DLD1 (cell line): Measurements from ENCODE around the gene ZC3H8.

Source experiments
- in situ Hi-C: cut with HindIII; loops from 2 replicates; pipeline ENCODE4 v1.10.0; 2017; ENCODE audit warnings: low sequenced_read_pairs

Gene ZC3H8

GRCh38 chr2:112166806-112167499, 87.9 kb downstream of the ZC3H8 start:
- in situ Hi-C loops = no loop called here

- in situ Hi-C loops = no loop called here
These were observed 89.5 kb downstream of the ZC3H8 start for GRCh38 chr2:112165296-112165695.

DNA sequence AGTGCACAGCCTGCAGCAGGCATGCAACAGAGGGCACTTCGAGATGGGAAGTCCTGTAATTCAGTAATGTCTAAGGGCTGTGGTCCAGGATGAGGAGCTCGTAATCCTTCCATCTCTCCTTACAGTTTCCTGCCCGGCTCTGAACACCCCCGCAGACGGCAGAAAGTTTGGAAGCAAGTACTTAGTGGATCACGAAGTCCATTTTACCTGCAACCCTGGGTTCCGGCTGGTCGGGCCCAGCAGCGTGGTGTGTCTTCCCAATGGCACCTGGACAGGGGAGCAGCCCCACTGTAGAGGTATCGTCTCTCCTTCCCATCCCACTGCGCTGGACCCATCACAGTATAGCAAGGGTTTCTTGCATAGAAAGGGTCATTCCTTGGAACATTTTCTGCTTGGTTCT, 90.0 kb downstream of the ZC3H8 start:
- in situ Hi-C loops = no loop called here

GRCh38 chr2:112163541-112163981, 91.3 kb downstream of the ZC3H8 start:
- in situ Hi-C loops = no loop called here

DNA sequence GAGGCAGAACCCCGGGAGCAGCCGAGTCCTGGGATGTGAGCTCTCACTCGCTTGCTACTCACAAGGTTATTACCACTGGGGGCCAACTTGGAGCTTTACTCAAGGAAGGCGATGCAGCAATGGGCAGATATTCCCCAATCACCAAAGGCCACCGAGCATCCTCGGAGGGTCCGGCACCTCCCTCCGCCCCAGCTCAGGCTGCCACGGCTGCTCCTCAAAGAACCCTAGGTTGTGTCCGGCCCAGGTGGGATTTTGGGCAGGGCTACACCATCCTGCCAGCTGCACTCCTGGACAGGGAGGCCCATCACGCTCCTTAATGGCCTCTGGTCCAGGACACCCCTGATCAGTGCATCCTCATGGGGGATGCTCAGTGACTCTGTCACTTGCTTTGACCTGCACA, 91.9 kb downstream of the ZC3H8 start:
- in situ Hi-C loops = no loop called here

GRCh38 chr2:112162341-112162740, 92.5 kb downstream of the ZC3H8 start:
- in situ Hi-C loops = no loop called here
